G401.6 (cell line): ENCODE data around the gene TRAIP.

Experiments used
- FAIRE-seq: peaks from 2 replicates; lab custom pipeline; 2012; peaks lifted over from hg19 to GRCh38; lab: Jason Lieb, UNC

TRAIP gene

DNA sequence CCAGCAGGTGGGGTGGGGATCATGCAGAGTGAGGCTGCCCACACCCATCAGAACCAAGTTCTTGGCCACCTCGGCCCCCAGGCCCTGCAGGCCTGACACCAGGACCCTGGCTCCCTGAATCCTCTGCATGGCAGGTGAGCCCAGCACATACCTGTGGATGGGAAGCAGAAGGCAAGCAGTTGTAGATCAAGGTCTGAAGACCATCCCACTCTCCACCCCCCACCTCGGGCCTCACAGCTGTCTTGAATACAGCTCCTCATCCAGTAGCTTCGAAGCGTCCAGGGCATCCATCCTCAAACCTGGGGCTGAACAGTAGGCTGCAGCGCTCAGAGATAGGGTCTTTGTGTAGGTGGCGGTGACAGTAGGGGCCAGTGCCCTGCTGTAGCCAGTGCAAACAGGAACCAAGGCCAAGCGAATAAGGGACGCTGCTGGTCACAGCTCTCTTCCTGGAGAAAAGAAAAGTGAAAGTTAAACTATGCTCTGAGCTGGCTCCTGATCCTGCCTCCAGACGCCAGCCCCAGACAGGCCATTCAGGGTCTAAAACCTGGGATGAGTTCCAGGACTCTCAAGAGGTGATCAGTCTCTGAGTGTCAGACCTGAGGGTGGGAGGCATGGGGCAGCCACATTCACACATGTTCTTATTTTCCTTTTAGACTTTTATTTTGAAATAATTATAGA, 42.7 kb downstream of the TRAIP start, which contains the start of gene UBA7:
Gene UBA7 (minus strand): TSS at position 457 of the 678 bp plus-strand sequence. CDS start 166 bp downstream, at position 291.
- no peak for FAIRE-seq

DNA sequence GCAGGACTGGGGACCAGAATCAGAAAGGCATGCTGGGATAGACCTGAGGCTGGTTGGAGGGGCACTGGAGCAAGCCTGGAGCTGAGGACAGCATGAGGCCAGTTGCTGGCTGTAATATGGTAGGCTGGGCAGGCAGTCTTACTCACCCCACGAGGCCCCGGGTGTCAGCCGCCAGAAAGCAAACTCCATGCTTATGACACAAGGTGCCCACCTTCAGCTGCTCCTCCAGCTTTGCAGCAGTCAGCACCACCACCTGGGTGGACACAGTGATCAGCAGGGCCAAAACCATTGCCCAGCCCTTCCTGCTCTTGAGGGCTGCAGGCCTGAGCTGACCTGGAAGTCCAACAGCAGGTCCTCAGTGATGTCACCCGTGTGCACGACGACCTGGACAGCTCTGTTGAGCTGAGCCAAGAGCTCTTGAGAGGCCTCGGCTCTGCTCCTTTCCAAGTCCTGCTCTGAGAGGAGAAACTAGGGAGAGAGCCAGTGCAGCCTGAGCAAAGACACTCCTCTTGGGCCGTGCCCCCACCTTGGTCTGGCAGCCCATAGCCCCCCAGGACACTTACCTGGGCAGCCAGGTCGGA, 43.4 kb downstream of the TRAIP start:
- no peak for FAIRE-seq

DNA sequence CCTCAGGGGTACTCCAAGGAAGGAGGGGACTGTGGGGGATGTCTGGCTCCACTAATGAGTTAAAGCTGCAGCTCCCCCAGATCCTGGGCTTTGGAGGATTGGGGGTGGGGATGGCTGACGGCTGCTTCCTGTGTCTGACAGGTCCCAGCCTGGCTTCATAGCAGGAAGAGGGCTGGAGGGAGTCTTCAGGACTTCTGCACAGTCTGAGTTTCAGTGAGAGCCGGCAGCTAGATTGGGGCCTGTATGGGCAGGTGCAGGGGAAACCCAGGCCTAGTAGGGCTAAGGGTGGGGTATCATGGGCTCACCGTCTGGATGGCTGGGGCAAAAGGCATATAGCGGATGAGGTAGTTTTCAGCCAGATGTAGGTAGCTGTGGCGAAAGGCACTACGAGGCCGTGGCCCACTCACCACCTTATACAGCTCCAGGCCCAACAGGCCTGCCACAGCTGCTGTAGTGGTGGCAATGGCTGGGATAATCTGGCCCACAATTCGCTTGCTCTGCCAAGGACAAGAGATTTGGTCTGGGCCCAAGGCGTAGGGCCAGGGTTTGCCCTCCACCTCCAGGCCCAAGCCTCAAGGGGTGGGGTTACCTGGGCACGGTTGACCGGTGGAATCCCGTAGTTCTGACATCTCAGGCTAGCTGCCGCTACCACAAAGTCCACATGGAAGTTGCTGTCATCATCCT, 48.8 kb downstream of the TRAIP start:
- FAIRE-seq = no peak

DNA sequence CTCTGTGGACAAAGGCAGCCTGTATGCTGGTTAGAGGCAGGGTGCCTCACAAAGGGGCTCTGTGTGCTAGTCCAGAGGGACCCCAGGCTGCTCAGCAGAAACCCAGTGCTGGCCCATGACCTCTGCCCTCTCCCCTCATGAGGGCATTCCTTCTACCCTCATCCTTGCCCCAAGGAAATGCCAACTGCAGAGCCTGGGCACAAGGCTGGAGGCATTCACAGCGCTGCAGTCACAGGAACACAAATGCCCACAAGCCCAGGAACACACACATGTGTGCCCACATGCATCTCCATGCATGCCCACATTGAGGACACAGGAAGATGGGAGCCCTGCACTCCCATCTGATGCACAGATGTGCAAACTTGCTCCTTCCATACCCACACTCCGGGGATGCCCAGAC, 49.5 kb downstream of the TRAIP start:
- no peak for FAIRE-seq

DNA sequence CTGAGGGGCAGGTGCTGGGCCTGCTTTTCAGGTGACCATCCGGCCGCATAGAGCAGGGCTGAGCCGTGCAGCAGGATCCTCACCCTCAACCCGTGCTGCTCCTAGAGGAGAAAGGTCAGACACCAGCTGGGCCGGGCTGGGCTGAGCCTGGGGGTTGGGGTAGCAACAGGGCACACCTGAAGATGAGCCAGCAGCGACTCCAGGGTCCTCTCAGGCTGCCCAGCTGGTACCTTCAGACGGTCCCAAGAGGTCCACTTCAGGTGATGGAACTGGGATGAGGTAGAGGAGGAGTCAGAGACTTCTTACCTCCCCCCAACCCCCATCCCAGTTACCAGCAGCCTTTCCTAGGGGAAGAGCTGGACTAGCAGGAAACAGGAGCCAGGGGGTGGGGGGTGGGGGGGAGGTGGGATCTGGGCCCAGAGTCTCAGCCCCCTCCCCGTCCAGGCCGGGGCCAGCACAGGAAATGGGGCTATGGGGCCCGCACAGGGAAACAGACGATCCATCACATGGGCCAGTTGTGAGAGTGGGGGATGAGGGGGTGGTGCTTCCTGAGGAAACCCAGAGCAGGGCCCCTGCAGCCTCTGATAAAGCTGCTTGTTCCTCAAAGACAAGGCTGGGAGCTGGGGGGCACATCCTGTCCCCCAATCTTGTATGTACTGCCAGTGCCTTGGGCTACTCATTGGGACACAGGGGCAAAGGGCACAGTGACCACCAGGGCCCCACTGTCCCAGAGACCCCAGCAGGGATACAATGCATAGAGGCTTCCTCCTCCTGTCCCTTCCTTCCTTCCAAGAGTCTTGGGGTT, 50.3 kb downstream of the TRAIP start:
- no peak for FAIRE-seq

DNA sequence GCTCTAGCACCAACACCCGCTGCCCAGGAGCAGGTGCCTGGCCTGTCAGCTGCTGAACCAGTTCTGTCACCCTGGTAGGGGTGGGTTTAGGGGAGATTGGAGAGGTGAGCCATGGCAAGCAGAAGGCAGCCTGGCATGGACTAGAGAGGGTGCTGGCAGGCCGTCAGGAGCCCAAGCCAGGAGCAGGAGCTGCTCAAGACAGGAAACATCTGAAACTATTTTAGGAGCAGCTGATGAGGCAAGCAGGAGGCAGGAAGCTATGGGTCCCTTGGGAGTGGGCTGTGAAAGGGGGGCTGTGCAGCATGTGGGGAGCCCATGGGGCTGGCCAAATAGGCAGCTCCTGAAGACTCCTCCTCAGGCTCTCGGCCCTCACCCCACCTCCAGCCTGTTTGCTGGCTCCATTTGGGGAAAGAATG, 51.0 kb downstream of the TRAIP start:
- FAIRE-seq = no peak

DNA sequence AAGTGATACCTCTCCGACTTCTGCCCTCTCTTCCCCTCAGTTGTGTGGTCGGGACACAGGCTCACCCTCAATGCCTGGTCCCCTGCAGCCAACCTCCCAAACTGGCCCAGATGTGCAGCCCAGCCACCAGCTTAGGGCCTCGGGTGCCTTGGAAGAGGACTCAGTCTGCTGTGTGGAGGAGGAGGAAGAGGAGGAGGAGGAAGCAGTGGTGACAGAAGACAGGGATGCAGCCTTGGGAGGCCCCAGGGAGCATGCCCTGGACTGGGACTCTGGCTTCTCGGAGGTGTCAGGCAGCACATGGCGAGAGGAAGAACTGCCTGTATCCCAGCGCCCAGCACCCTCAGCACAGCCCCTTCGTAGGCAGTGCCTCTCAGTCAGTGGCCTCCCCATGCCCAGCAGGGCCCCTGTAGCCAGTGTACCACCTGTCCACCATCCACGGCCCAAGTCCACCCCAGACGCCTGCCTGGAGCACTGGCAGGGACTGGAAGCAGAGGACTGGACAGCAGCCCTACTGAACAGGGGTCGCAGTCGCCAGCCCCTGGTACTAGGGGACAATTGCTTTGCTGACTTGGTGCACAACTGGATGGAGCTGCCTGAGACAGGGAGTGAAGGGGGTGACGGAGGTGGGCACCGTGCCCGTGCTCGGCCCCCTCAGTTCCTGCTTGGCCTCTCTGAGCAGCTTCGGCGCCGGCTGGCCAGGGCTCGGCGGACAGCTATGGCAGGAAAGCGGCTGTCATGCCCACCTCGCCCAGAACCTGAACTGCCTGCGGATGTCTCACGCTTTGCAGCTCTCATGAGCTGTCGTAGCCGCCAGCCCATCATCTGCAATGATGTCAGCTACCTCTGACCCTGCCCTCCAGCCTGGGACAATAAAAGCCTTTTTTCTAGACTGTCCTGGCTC, 52.0 kb downstream of the TRAIP start:
- no peak for FAIRE-seq

DNA sequence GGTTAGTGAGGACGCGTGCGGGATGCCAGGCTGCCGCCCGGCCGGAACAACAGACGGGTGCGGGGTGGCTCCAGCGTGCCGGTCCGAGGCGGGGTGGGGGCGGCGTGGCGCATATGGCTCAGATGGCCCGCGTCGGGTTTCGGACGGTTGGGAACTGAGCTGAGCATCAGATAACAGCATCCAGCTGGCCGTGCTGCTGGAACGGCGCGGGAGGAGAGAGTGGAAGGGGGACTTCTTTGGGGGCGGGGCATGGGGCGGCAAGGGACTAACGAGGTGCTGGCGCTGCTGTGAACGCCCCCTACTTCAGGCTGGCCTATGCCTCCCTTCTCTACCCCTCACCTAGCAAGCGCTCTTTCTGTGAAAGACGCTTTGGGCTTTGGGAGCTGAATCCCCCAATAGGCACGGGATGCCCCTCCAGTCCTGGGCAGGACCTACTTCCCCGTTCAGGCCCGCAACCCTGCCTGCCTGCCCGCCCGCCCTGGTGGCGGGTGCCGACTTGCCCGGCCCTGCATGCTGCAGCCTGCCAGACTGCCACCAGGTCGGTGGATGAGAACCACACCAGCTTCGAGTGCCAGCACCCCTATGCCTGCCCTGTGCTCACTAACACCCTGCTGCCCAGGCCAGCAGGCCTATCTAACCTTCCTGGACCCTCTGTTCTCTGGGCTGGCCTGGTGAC, 52.8 kb downstream of the TRAIP start:
- FAIRE-seq = no peak

DNA sequence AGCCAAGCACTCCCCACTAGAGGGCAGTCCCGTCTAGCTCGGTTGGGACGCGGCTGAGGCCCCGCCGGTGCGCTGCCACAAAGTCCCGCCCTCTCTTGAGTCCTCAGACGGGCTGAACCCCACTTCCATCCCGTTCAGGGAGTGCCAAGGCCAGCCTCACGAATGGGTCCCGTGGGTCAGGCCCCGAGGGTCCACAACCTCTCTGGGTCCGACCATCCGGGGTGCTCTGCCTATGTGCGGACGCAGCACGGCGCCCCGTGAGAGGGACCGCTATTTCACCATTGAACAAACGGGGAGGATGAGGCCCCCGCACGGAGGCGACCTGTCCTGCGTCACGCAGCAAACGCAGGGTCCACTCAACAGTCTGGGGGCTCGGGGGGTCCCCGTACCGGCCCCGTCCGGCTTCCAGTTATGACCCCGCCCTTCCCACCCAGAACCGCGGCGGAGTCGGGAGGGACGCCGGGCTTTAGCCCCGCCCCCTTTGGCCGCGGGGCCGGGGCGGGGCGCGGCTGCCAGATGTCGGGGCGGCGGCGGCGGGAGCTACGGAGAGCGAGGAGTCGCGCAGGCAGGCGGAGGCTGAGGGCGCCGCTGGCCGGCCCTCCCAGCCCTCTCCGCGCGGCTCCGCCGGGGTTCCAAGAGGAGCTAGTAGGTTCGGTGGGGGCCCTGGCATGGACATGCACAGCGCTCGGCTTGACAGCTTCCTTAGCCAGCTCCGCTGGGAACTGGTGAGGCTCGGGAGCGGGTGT, 53.5 kb downstream of the TRAIP start, which contains the start of gene INKA1:
Gene INKA1 (plus strand): TSS at position 543 of the 746 bp plus-strand sequence. CDS start 132 bp downstream, at position 675.
- no peak for FAIRE-seq

DNA sequence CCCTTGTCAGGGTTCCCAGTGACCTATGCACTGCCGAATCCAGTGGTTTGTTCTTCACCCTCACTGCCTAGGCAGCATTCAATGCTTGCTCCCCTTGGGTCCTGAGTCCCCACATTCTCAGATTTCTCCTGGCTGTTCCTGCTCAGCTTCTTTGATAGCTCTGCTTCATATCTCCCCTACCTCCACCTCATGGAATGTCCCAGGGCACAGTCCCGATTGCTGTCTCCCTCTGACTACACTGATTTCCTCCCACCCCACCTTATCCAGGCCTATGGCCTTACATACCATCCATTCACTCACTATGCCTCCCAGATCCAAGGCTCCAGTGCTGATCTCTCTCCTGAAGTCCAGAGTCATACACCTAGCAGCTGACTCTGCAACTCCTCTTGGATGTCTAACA, 55.2 kb downstream of the TRAIP start:
- no peak for FAIRE-seq

DNA sequence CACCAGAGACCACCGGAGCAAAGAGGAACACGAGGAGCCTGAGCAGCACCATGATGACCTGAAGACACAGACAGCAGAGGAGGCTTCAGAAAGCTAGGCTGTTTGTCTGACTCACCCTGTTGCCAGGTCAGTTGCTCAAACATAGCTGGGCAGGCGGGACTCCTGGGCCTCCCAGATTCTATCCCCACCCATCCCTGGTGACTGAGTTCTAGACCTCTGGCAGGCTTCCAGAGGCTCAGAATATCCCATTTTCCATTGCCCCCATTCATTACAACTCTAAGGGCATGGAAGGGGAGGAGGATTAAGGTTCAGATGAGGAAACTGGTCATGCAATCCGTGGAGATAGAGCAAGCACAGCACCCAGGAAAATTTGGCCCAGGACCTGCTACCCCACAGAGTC, 56.6 kb downstream of the TRAIP start, which contains the start of gene CDHR4:
Gene CDHR4 (minus strand): TSS at position 113 of the 400 bp plus-strand sequence. CDS start 61 bp downstream, at position 52.
- no peak for FAIRE-seq

DNA sequence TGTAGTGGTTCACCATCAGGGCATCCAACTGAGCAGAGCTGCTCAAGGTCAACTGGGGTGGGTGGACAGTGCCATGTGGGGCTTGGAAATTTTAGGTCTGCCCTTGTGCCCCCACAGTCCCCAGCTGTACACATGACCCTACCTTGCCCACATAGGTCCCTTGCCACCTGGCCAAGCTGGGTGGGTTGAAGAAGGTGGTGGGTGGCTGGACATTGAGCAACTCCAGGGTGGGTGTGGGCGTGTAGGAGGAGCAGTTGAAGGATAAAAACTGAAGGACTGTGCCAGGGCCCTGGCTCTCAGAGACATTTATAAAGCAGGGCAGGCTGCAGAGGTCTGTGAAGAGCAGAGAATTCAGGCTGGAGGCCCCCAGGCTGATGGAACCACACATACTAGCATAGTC, 57.3 kb downstream of the TRAIP start:
- FAIRE-seq = no peak

DNA sequence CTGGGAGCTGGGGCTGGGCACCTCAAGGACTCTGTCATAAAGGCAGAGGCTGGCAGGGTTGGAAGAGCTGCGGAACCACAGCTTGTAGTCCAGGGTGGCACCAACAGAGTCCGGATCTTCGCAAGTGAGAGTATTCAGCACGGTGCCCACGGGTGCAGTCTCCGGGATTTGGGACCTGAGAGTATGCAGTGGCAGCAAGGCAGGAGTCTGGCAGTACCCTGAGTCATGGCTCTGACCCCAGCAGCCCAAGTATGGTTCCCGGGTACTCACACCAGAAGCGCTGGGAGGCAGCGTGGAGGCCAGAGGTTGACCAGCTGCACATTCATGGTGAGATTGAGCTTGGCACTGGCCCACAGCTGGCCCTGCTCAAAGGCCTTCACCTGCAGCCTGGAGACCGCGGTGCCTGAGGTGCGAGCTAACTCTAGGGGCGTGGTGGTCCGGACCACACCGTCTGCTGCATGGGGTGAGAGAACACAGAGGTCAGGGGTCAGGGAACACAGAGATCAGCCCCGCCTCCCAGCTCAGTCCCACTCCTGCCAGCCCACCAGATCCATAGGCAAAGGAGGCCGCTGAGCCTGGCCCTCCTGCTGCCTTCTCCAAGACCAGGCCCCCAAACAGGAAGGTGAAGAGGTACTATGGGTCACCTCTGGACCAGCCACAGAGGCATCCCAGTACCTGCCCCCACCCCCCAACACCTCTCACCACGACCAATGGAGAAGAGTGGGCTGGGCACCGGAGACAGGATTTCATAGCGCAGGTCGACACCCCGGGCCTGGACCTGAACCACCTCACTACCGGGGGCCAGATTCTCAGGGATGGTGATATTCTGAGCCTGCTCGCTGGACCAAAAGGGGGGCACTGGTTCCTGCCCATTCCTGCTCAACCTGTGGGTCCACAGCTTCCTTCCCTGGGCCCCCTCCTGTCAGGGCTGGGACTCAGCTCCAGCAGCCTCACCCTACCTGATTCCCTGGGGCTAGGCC, 61.1 kb downstream of the TRAIP start:
- no peak for FAIRE-seq

DNA sequence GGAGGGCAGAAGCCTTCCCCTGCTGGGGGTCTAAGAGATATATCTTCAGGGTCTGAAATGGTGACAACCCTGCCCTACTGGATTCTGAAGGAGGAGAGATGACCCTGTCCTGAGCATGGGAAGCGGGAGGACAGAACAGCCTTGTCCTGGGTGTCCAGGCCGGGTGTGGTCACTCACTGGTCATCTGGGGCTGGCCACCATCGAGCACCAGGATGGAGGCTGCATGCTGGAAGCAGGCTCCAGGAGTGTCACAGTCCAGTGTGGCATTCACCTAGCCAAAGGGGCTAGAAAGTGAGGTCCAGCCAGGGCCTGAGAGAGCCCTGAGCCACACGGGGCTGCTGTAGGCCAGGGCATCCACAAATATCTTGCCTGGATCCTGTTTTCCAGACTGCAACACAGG, 61.9 kb downstream of the TRAIP start:
- FAIRE-seq = no peak

DNA sequence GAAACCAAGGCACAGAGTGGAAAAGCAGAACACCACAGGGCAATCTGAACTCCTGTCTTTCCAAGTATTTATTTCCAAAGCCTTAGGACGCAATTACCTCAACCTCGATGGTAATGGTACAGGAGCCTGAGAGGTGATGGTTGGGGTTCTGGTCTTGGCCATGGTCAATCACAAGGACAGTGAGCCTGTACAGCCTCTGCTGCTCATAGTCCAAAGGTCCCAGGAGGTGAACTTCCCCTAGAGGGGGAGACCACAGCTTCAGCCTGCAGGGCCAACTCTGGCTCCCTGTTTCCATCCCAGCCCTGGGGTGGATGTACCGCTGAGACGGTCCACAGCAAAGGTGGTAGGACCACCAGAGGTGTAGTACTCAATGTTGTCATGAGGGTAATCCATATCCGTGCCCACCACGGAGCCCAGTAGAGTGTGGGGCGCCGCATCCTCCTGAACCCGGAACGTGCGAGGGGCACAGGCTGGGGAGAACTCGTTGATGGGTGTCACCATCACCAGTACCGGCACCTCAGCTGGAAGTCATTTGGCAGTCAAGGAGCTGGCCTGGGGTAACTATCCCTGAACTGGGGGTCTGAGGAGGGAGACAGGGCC, 62.8 kb downstream of the TRAIP start:
- no peak for FAIRE-seq

DNA sequence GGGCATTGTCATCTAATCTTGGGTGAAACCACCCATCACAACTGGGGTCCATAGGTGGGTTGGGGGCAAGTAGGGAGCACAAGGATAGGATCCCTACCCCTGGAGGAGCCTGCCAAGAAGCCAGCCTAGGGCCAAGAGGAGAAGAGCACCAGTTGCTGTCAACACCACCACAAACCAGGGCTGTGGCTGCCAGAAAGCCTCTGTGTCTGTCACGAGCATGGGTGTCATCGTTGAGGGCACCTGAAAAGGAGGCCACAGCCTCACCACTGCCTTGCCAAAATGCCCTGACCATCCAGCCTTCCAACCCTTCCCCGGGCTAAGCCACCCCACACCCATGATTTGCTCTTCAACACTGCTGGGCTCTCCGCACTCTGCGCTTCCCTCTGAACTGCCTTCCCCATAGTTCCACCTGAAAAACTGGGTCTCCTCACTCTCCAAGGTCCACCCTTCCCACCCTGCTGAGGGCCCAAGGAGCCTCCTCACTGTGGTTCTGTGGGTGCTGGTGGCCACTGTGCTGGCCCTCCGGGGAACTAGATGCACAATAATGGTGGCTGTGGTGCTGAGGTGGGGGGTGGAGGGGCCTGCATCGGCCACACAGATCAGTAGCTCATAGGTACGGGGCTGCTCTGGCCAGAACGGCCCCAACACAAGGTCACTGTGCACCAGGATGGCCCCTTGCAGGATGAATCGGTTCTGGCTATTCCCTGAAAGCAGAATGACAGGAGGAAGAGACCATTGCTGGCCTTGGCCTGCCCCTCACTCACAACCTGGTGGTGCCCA, 63.8 kb downstream of the TRAIP start:
- FAIRE-seq = no peak

DNA sequence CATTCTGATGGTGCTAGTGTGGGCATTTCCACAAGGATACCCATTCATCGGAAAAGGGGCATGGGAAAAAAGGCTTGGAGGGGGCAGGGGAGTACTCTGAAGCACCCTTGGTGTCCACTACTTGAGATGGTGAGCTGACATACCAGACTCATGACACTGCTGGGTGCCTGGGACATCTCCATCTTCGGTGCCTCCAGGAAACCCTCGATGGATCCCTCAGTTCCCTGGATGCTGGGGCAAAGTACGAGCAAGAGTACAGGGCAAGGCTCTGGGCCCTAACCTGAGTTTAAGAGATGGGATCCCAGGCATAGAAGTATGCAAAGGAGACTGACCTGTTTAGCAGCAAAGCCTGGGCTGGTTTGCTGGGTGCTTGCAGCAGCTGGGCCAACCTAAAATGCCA, 64.8 kb downstream of the TRAIP start:
- no peak for FAIRE-seq
